NCI-H1417 treated with DMSO at 0.1 percent for 48 hours (cell line): ENCODE results near the gene TEAD3.
"Not testable (repeated sequence)": the region's sequence is repeated elsewhere in the genome, so short reads cannot be mapped to it uniquely, and the experiment has no call there.

Experiments
- DNase-seq: peaks from one replicate; lab custom pipeline; 2025; lab: John Stamatoyannopoulos, UW

The TEAD3 gene

GRCh38 chr6:35496841-35497570 lies at the start of gene TEAD3:
Gene TEAD3 (minus strand): TSS chr6:35497079.
- no peak for DNase-seq

GRCh38 chr6:35544769-35545361 lies 48.0 kb upstream of the TEAD3 start:
- no peak for DNase-seq

GRCh38 chr6:35543459-35544193 lies 46.7 kb upstream of the TEAD3 start:
- DNase-seq, result no peak

GRCh38 chr6:35541836-35542235 lies 45.0 kb upstream of the TEAD3 start:
- no peak for DNase-seq

GRCh38 chr6:35539223-35539622 lies 42.3 kb upstream of the TEAD3 start:
- DNase-seq, result no peak

- DNase-seq, result not testable (repeated sequence)
Measured at GRCh38 chr6:35535847-35536246, 39.0 kb upstream of the TEAD3 start.

- DNase-seq, result no peak
Measured at GRCh38 chr6:35534407-35535170, 37.7 kb upstream of the TEAD3 start.

- DNase-seq, result no peak
Measured at GRCh38 chr6:35533981-35534380, 37.1 kb upstream of the TEAD3 start.

GRCh38 chr6:35532126-35532525 lies 35.2 kb upstream of the TEAD3 start:
- DNase-seq, result no peak

GRCh38 chr6:35524380-35525020 lies 27.6 kb upstream of the TEAD3 start:
- no peak for DNase-seq

GRCh38 chr6:35522660-35523658 lies 26.1 kb upstream of the TEAD3 start:
- DNase-seq, result no peak

GRCh38 chr6:35522151-35522550 lies 25.3 kb upstream of the TEAD3 start:
- no peak for DNase-seq

- no peak for DNase-seq
Measured at GRCh38 chr6:35521235-35521634, 24.4 kb upstream of the TEAD3 start.

- no peak for DNase-seq
Measured at GRCh38 chr6:35519313-35520015, 22.6 kb upstream of the TEAD3 start.

GRCh38 chr6:35518566-35519312 lies 21.9 kb upstream of the TEAD3 start:
- DNase-seq, result no peak

- DNase-seq, result not testable (repeated sequence)
Measured at GRCh38 chr6:35517978-35518377, 21.1 kb upstream of the TEAD3 start.

- DNase-seq, result no peak
Measured at GRCh38 chr6:35516712-35517111, 19.8 kb upstream of the TEAD3 start.

- DNase-seq, result not testable (repeated sequence)
Measured at GRCh38 chr6:35515939-35516338, 19.1 kb upstream of the TEAD3 start.

- DNase-seq, result no peak
Measured at GRCh38 chr6:35514587-35514986, 17.7 kb upstream of the TEAD3 start.
